ENCODE measurements around the gene OR2H2.
A peak's percentile ranks its signal among the peaks of the same experiment; 100 is the strongest.

The OR2H2 gene

GRCh38 chr6:29584821-29585220 lies at the start of gene OR2H2:
OR2H2 (plus strand) TSS chr6:29585121; CDS start chr6:29587945, 2,824 bp downstream.
- no peak for DNase-seq

- no peak for DNase-seq
Observed at GRCh38 chr6:29537714-29538403, 47.1 kb upstream of the OR2H2 start.

- no peak for DNase-seq
Observed at GRCh38 chr6:29547573-29547972, 37.3 kb upstream of the OR2H2 start.

GRCh38 chr6:29552512-29553051 lies 32.3 kb upstream of the OR2H2 start:
- peak; percentile 78 for DNase-seq

- DNase-seq = peak; percentile 45
Observed at GRCh38 chr6:29553268-29554057, 31.5 kb upstream of the OR2H2 start.

- no peak for DNase-seq
Observed at GRCh38 chr6:29554764-29555163, 30.2 kb upstream of the OR2H2 start.

GRCh38 chr6:29557320-29557719 lies 27.6 kb upstream of the OR2H2 start:
- no peak for DNase-seq

- no peak for DNase-seq
Observed at GRCh38 chr6:29558439-29559079, 26.4 kb upstream of the OR2H2 start.

- no peak for DNase-seq
Observed at GRCh38 chr6:29559524-29560287, 25.2 kb upstream of the OR2H2 start, which contains the start of gene UBD. UBD (minus strand) TSS chr6:29559732; CDS start chr6:29559701, 31 bp downstream.

- no peak for DNase-seq
Observed at GRCh38 chr6:29561091-29561490, 23.8 kb upstream of the OR2H2 start.

GRCh38 chr6:29561606-29562181 lies 23.2 kb upstream of the OR2H2 start:
- DNase-seq = no peak

- DNase-seq = no peak
Observed at GRCh38 chr6:29563435-29563965, 21.4 kb upstream of the OR2H2 start.

GRCh38 chr6:29564875-29565274 lies 20.0 kb upstream of the OR2H2 start:
- no peak for DNase-seq

- DNase-seq = no peak
Observed at GRCh38 chr6:29566856-29567255, 18.1 kb upstream of the OR2H2 start.

- no peak for DNase-seq
Observed at GRCh38 chr6:29567541-29567940, 17.4 kb upstream of the OR2H2 start.

GRCh38 chr6:29567991-29568390 lies 16.9 kb upstream of the OR2H2 start:
- DNase-seq = no peak

- DNase-seq = no peak
Observed at GRCh38 chr6:29576056-29576455, 8.9 kb upstream of the OR2H2 start.

- no peak for DNase-seq
Observed at GRCh38 chr6:29577544-29577943, 7.4 kb upstream of the OR2H2 start.

GRCh38 chr6:29589423-29590048 lies 4.6 kb downstream of the OR2H2 start:
- DNase-seq = peak; percentile 33

GRCh38 chr6:29590218-29590808 lies 5.4 kb downstream of the OR2H2 start:
- DNase-seq = no peak

- no peak for DNase-seq
Observed at GRCh38 chr6:29591677-29592076, 6.8 kb downstream of the OR2H2 start.
